ENCODE data around the gene TMEM198.

DNA sequence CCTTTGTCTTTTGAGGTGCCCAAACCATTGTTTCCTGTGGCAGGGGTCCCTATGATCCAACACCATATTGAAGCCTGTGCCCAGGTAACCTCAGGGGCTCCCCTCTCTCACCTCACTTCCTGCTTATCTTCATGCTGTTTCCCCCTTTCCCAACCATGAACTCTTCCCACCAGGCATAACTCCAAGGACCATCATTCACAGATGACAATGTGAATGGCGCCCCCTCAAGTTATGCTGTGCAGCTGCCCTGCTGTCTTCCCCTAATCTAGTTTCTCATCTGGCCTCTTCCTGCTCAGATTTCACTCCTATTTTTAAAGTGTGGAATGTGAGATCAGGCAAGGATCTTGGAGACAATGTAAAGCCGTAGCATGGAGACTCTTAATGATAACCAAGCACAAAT, 43.7 kb upstream of the TMEM198 start:
- TF ChIP-seq TCF4 (CRISPR knock-in tag; IDR thresholded peaks at IDR 0.05; ENCODE audit: borderline replicate concordance) (no peak), CSDC2 (CRISPR knock-in tag; IDR thresholded peaks at IDR 0.05) (no peak), ISL1 (CRISPR knock-in tag; IDR thresholded peaks at IDR 0.05) (no peak), ARNTL (CRISPR knock-in tag; IDR thresholded peaks at IDR 0.05; ENCODE audit: borderline replicate concordance, low read depth) (no peak), PATZ1 (CRISPR knock-in tag; IDR thresholded peaks at IDR 0.05; ENCODE audit: borderline replicate concordance) (no peak), CREB5 (CRISPR knock-in tag; IDR thresholded peaks at IDR 0.05; ENCODE audit: low read depth) (no peak), BACH2 (CRISPR knock-in tag; IDR thresholded peaks at IDR 0.05; ENCODE audit: borderline replicate concordance) (no peak), SNAI2 (CRISPR knock-in tag; IDR thresholded peaks at IDR 0.05) (no peak), ZFP30 (CRISPR knock-in tag; IDR thresholded peaks at IDR 0.05) (no peak), TOX (CRISPR knock-in tag; IDR thresholded peaks at IDR 0.05; ENCODE audit: borderline replicate concordance) (no peak)
- TF ChIP-seq, protein P1, sequence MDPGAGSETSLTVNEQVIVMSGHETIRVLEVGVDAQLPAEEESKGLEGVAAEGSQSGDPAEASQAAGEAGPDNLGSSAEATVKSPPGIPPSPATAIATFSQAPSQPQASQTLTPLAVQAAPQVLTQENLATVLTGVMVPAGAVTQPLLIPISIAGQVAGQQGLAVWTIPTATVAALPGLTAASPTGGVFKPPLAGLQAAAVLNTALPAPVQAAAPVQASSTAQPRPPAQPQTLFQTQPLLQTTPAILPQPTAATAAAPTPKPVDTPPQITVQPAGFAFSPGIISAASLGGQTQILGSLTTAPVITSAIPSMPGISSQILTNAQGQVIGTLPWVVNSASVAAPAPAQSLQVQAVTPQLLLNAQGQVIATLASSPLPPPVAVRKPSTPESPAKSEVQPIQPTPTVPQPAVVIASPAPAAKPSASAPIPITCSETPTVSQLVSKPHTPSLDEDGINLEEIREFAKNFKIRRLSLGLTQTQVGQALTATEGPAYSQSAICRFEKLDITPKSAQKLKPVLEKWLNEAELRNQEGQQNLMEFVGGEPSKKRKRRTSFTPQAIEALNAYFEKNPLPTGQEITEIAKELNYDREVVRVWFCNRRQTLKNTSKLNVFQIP (CRISPR knock-in tag; IDR thresholded peaks at IDR 0.05; ENCODE audit: borderline replicate concordance, low read depth): no peak
